ENCODE data around the gene MAML3.

The MAML3 gene

DNA sequence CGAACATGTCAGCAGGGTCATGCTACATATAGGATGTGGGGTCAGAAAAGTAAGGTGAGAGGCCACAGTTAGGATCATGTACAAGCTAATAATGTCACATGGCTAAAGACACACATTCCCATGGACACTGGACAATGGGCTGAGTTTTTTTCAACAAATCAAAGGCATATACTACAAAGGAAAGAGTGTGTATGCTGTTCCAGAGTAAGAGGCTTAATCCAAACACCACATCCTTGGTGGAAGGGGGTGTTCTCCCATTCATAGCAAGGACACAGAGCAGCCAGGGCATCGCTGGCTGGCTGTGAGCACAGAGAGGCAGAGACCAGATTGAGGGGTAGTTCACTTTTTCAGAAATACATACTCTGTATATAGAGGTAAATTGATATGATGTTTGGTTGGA is 356.7 kb downstream of the MAML3 start:
- no peak for DNase-seq

GRCh38 chr4:139795527-139796314 is 358.3 kb downstream of the MAML3 start:
- DNase-seq: no peak

- DNase-seq: no peak
Observed at GRCh38 chr4:139794158-139794954, 359.6 kb downstream of the MAML3 start.

GRCh38 chr4:139791681-139792080 is 362.3 kb downstream of the MAML3 start:
- no peak for DNase-seq

GRCh38 chr4:139790291-139790690 is 363.7 kb downstream of the MAML3 start:
- no peak for DNase-seq

- DNase-seq: no peak
Observed at GRCh38 chr4:139789096-139789654, 364.8 kb downstream of the MAML3 start.

GRCh38 chr4:139786494-139787354 is 367.3 kb downstream of the MAML3 start:
- DNase-seq: no peak

- no peak for DNase-seq
Observed at GRCh38 chr4:139785356-139785755, 368.6 kb downstream of the MAML3 start.

- no peak for DNase-seq
Observed at GRCh38 chr4:139783741-139784484, 370.1 kb downstream of the MAML3 start.

DNA sequence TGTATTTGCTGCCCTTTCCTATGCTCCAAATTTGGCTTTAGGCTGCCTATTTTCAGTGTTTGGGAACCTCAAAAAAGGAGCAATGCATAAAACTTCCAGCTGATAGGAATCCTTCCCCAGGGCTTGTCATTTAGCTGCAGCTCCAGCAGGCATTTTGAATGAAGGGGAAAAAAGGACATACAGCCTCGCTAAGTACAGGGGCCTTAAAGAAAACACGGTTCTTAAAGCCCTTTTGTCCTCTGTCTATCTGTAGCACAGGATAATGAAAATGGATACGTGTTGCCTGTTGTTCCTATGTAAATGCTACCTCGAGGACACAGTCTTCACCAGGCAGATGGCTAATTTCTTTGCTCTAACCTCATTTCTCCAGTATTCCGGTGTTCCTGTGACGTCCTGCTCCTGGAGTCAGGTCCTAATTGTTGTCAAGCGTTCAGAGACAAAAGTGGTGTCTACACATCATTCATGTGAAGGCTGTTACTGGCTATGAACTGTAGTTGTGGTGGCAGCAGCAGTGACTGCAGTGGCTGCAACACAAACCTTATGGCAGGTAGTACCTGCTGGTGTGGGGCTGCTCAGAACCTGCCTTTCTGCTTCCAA is 371.0 kb downstream of the MAML3 start:
- DNase-seq: no peak

DNA sequence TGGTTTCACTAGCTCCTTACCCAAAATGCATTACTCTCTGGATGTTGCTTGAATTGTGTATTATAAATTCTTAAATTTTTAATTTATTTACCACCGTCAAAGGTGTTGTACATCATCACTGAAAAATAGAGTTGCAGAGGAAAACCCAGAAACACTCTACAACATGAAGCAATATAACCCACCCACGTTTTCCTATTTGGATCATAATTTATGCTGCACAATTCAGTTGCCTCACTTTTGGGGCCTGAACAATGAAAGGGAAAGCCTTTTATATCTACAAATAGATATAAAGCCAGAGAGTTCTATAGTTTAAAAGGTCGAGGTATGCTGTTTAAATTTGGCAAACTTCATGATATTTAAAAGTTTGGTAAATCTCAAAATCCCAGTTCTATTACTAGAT is 372.9 kb downstream of the MAML3 start:
- DNase-seq: no peak

DNA sequence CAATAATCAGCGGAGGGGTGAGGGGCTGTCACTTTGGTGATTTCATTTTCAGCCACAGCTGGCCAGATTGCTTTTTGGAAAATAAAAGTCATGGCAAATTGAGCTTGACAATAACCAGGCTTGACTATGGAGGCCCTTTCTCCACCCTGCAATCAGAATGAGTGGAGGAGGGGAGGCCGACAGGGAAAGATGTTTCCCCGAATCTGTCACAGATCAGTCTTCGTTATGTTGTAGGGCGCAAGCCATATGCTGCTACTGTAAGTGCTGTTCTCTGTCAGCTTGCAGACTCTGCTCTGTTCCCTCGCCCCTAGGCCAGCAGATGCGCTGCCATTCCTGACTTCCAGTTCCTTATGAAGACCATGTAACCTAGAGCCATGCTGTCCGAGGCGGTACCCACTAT is 374.3 kb downstream of the MAML3 start:
- no peak for DNase-seq

GRCh38 chr4:139777757-139778156 is 376.2 kb downstream of the MAML3 start:
- no peak for DNase-seq

DNA sequence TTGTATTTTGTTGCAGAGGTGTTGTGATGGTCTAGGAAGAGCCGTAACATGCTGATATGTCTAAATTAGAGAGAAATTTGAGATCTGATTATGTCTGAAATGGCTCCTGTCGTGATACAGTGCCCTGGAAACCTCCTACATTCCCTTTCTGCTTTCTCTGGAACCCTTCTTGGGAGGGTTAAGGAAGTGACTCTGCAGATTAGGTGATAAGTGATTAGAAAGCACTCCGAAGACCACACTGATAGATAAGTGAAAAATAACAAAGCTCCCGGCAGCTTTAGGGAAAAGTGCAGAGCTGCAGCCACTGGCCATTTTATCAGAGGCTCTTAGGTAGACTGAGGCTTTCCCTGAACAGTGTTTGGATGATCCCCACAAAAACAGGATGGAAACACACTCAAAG is 377.7 kb downstream of the MAML3 start:
- DNase-seq: no peak

GRCh38 chr4:139774759-139775487 is 379.1 kb downstream of the MAML3 start:
- DNase-seq: no peak

DNA sequence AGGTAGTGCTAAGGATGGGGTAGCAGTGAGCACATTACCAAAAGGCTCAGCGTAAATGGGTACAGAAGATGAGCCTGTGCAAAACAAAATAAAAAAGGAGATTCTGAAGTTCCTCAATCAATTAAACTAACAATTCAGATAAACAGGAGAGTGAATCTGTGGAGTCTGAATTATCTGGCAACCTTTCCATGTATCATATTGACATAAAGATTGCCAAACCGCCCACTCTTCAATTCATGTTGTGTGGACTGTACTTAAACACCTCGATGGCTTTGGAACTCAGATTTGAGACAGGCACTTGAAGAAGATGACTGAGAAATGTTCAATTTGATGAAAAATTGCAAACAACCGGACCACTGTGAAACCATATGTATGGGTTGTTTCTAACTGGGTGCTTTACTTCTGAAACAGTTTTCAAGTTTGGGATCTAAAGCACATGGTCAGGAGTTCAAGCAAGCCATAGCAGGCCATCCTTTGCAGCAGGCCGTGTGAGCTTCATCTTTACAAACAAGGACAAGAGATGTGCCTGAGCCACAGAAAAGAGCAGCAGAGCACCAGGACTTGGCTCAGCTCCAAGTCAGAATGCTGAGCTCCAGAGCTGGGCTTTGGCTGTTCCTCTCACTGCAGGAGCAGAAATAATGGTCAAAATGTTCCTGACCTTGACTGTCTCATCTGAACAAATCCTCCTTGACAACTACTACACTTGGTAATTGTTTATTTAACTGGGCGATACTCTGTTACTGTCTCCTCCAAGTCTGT is 380.2 kb downstream of the MAML3 start:
- no peak for DNase-seq

DNA sequence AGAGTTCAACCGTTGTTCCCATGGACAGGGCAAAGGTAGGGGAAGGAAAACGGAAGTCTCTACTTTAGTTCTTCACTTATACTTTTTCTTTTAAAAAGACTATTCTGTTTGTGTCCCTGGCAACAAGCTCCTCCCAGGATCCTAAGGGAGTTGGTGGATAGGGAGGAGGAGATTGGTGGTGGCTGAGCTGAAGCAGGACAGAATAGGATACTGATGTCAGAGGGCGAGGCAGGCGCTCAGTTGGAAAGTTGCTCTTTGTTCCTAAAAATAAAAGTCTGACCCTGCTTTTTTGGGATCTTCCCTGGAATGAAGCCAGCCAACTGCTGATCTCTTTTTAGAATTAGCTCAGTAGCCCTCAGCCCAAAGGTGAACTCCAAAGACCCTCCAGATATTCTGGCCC is 383.6 kb downstream of the MAML3 start:
- DNase-seq: no peak

GRCh38 chr4:139769364-139769763 is 384.6 kb downstream of the MAML3 start:
- no peak for DNase-seq

GRCh38 chr4:139768896-139769295 is 385.1 kb downstream of the MAML3 start:
- DNase-seq: no peak

DNA sequence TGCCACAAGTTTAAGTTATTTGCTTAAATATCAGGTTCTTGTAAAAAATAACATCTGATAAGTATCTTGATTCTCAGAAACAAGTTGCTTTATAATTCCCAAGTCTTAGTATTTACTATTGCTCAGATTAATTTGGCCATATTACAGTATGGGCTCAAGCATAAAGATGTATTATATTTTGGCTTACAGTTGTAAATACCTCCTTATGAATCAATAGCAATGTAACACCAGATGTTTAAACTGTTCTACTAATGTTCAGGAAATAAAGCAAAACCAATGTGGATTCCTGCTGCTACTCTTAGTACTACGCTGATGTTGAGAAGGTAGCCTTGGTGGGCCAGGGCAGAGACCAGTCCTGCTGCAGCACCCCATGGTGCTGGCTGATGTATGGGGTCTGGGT is 385.6 kb downstream of the MAML3 start:
- no peak for DNase-seq
